Measurements from ENCODE around the gene PYCARD. TPM values are rescaled to one million over a fixed set of nuclear protein-coding genes. Genes with fewer than 3 reads are reported as not detected.

Gene PYCARD
- total and polyA plus RNA-seq, 9 of the 15 experiments (the other 6 are each of a cell fraction or from before 2014, with no cell fraction given): 1.3 to 28.4 (median 6.0) TPM

DNA sequence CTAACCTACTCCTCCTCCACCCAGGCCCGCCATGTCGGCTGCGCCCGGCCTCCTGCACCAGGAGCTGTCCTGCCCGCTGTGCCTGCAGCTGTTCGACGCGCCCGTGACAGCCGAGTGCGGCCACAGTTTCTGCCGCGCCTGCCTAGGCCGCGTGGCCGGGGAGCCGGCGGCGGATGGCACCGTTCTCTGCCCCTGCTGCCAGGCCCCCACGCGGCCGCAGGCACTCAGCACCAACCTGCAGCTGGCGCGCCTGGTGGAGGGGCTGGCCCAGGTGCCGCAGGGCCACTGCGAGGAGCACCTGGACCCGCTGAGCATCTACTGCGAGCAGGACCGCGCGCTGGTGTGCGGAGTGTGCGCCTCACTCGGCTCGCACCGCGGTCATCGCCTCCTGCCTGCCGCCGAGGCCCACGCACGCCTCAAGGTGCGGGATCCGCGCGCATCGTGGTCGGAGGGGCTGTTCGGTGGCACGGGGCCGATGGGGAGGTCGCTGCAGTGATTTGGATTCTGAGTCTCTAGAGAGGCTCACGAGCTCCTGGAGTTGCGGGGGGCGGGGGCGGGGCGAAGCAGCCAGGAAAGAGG, 12.2 kb upstream of the PYCARD start (continued):
- TF ChIP-seq, protein P1, sequence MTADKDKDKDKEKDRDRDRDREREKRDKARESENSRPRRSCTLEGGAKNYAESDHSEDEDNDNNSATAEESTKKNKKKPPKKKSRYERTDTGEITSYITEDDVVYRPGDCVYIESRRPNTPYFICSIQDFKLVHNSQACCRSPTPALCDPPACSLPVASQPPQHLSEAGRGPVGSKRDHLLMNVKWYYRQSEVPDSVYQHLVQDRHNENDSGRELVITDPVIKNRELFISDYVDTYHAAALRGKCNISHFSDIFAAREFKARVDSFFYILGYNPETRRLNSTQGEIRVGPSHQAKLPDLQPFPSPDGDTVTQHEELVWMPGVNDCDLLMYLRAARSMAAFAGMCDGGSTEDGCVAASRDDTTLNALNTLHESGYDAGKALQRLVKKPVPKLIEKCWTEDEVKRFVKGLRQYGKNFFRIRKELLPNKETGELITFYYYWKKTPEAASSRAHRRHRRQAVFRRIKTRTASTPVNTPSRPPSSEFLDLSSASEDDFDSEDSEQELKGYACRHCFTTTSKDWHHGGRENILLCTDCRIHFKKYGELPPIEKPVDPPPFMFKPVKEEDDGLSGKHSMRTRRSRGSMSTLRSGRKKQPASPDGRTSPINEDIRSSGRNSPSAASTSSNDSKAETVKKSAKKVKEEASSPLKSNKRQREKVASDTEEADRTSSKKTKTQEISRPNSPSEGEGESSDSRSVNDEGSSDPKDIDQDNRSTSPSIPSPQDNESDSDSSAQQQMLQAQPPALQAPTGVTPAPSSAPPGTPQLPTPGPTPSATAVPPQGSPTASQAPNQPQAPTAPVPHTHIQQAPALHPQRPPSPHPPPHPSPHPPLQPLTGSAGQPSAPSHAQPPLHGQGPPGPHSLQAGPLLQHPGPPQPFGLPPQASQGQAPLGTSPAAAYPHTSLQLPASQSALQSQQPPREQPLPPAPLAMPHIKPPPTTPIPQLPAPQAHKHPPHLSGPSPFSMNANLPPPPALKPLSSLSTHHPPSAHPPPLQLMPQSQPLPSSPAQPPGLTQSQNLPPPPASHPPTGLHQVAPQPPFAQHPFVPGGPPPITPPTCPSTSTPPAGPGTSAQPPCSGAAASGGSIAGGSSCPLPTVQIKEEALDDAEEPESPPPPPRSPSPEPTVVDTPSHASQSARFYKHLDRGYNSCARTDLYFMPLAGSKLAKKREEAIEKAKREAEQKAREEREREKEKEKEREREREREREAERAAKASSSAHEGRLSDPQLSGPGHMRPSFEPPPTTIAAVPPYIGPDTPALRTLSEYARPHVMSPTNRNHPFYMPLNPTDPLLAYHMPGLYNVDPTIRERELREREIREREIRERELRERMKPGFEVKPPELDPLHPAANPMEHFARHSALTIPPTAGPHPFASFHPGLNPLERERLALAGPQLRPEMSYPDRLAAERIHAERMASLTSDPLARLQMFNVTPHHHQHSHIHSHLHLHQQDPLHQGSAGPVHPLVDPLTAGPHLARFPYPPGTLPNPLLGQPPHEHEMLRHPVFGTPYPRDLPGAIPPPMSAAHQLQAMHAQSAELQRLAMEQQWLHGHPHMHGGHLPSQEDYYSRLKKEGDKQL (CRISPR knock-in tag; IDR thresholded peaks at IDR 0.05; ENCODE audit: borderline replicate concordance): no peak
- TF ChIP-seq, protein P2, sequence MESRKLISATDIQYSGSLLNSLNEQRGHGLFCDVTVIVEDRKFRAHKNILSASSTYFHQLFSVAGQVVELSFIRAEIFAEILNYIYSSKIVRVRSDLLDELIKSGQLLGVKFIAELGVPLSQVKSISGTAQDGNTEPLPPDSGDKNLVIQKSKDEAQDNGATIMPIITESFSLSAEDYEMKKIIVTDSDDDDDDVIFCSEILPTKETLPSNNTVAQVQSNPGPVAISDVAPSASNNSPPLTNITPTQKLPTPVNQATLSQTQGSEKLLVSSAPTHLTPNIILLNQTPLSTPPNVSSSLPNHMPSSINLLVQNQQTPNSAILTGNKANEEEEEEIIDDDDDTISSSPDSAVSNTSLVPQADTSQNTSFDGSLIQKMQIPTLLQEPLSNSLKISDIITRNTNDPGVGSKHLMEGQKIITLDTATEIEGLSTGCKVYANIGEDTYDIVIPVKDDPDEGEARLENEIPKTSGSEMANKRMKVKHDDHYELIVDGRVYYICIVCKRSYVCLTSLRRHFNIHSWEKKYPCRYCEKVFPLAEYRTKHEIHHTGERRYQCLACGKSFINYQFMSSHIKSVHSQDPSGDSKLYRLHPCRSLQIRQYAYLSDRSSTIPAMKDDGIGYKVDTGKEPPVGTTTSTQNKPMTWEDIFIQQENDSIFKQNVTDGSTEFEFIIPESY (CRISPR knock-in tag; IDR thresholded peaks at IDR 0.05): peak; percentile 92
- TF ChIP-seq ATF1 (CRISPR knock-in tag; IDR thresholded peaks at IDR 0.05) (no peak), ATF1 (tag; IDR thresholded peaks at IDR 0.05) (peak; percentile 23; the same call in 1 of the 2 replicates), DACH1 (IDR thresholded peaks at IDR 0.05; ENCODE audit: partially characterized antibody) (no peak), SRSF7 (optimal IDR thresholded peaks at IDR 0.05; ENCODE audit: low read depth, low read length) (no peak), CHCHD3 (CRISPR knock-in tag; IDR thresholded peaks at IDR 0.05) (no peak), BCOR (IDR thresholded peaks at IDR 0.05) (0 out of 2 replicates have a peak, but pooled peaks have one; percentile 15), ELF2 (CRISPR knock-in tag; IDR thresholded peaks at IDR 0.05) (no peak), ZNF644 (tag; IDR thresholded peaks at IDR 0.05; ENCODE audit: low read depth) (no peak)
- TF ChIP-seq, protein P3, sequence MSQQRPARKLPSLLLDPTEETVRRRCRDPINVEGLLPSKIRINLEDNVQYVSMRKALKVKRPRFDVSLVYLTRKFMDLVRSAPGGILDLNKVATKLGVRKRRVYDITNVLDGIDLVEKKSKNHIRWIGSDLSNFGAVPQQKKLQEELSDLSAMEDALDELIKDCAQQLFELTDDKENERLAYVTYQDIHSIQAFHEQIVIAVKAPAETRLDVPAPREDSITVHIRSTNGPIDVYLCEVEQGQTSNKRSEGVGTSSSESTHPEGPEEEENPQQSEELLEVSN (IDR thresholded peaks at IDR 0.05; ENCODE audit: borderline replicate concordance in 1 of 2, extremely low read depth in 1 of 2, insufficient read depth in 1 of 2, insufficient read length in 1 of 2, low read depth in 1 of 2, low read length in 1 of 2, poor library complexity in 1 of 2, severe bottlenecking in 1 of 2): peak in 1 of 2 experiments; percentile 60
- TF ChIP-seq, protein P4, sequence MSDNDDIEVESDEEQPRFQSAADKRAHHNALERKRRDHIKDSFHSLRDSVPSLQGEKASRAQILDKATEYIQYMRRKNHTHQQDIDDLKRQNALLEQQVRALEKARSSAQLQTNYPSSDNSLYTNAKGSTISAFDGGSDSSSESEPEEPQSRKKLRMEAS (CRISPR knock-in tag; IDR thresholded peaks at IDR 0.05): peak; percentile 62
- TF ChIP-seq, protein P5, sequence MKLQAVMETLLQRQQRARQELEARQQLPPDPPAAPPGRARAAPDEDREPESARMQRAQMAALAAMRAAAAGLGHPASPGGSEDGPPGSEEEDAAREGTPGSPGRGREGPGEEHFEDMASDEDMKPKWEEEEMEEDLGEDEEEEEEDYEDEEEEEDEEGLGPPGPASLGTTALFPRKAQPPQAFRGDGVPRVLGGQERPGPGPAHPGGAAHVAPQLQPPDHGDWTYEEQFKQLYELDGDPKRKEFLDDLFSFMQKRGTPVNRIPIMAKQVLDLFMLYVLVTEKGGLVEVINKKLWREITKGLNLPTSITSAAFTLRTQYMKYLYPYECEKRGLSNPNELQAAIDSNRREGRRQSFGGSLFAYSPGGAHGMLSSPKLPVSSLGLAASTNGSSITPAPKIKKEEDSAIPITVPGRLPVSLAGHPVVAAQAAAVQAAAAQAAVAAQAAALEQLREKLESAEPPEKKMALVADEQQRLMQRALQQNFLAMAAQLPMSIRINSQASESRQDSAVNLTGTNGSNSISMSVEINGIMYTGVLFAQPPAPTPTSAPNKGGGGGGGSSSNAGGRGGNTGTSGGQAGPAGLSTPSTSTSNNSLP (IDR thresholded peaks at IDR 0.05; ENCODE audit: borderline replicate concordance, low read depth, low read length): no peak
- TF ChIP-seq, protein P6, sequence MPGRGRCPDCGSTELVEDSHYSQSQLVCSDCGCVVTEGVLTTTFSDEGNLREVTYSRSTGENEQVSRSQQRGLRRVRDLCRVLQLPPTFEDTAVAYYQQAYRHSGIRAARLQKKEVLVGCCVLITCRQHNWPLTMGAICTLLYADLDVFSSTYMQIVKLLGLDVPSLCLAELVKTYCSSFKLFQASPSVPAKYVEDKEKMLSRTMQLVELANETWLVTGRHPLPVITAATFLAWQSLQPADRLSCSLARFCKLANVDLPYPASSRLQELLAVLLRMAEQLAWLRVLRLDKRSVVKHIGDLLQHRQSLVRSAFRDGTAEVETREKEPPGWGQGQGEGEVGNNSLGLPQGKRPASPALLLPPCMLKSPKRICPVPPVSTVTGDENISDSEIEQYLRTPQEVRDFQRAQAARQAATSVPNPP (IDR thresholded peaks at IDR 0.05; ENCODE audit: borderline replicate concordance, insufficient read depth, insufficient read length): no peak

Measured in K562 (cell line).